CD4-positive, alpha-beta T cell (primary cell): Measurements from ENCODE around the gene MYO9A. TPM values are rescaled to one million over a fixed set of nuclear protein-coding genes. Genes with fewer than 3 reads are reported as not detected.

Experiments
- ATAC-seq: fragments of 200-7000 bp; cut with Tn5 transposase; one replicate; pipeline ENCODE4 v1.10.0; 2022; ENCODE audit warnings: mild to moderate bottlenecking; ENCODE audit not compliant: poor library complexity
- CTCF ChIA-PET: fragments of 350-600 bp; sonication (Branson Sonifier 250); formaldehyde crosslinking; loops from one replicate; lab custom pipeline; 2021; ENCODE audit warnings: antibody characterized with exemption, inconsistent platforms; lab: Charles Lee
- POLR2A ChIA-PET: fragments of 350-600 bp; sonication (Branson Sonifier 250); formaldehyde crosslinking; loops from one replicate; lab custom pipeline; 2021; ENCODE audit warnings: antibody characterized with exemption, inconsistent platforms; lab: Charles Lee
- DNase-seq, 14 experiments: peaks; one replicate each; pipeline ENCODE4 v3.0.0-alpha.2; 2013 to 2020; ENCODE audit warnings: mixed read lengths in 2 of 14
- H3K27ac ChIP-seq, 2 donors: one replicate each; pipeline versions ENCODE4 v1.5.1 to v1.7.0; 2013; ENCODE audit warnings: low read length in 2 of 2, low read depth in 1 of 2, mild to moderate bottlenecking in 1 of 2
- H3K27me3 ChIP-seq, 2 experiments: 1 replicate in 1 of 2; 2 replicates in 1 of 2; pipeline versions ENCODE4 v1.6.1 to v1.7.0; 2013; ENCODE audit warnings: low read length in 2 of 2, control low read depth in 1 of 2, mild to moderate bottlenecking in 1 of 2, moderate library complexity in 1 of 2; ENCODE audit not compliant: insufficient read depth in 2 of 2, control insufficient read depth in 1 of 2
- H3K36me3 ChIP-seq: one replicate; pipeline ENCODE4 v1.6.1; 2013; ENCODE audit warnings: low read length, control low read depth; ENCODE audit not compliant: insufficient read depth
- H3K4me1 ChIP-seq: one replicate; pipeline ENCODE4 v1.6.1; 2013; ENCODE audit warnings: low read length, control low read depth; ENCODE audit not compliant: insufficient read depth
- H3K4me3 ChIP-seq: one replicate; pipeline ENCODE4 v1.5.1; 2013; ENCODE audit warnings: mild to moderate bottlenecking, low read length, moderate library complexity
- H3K9me3 ChIP-seq, 2 experiments: 1 replicate in 1 of 2; 2 replicates in 1 of 2; pipeline versions ENCODE4 v1.6.1 to v1.7.0; 2013; ENCODE audit warnings: low read length in 2 of 2, mild to moderate bottlenecking in 2 of 2, control low read depth in 1 of 2, moderate library complexity in 1 of 2; ENCODE audit not compliant: control insufficient read depth in 1 of 2, insufficient read depth in 1 of 2
- H3K27ac Mint-ChIP-seq: one replicate; pipeline ENCODE4 v1.8.0; 2020; ENCODE audit warnings: mixed read lengths
- H3K27me3 Mint-ChIP-seq: one replicate; pipeline ENCODE4 v1.8.0; 2021; ENCODE audit warnings: mixed read lengths
- H3K36me3 Mint-ChIP-seq: one replicate; pipeline ENCODE4 v1.8.0; 2021; ENCODE audit warnings: low read depth, mixed read lengths
- H3K4me1 Mint-ChIP-seq: one replicate; pipeline ENCODE4 v1.8.0; 2021; ENCODE audit warnings: low read depth, mixed read lengths
- H3K4me3 Mint-ChIP-seq: one replicate; pipeline ENCODE4 v1.8.0; 2020; ENCODE audit warnings: mild to moderate bottlenecking, mixed read lengths
- H3K9me3 Mint-ChIP-seq: one replicate; pipeline ENCODE4 v1.8.0; 2020; ENCODE audit warnings: mixed read lengths
- intact Hi-C, 2 experiments: fragments of 100-400 bp; cut with DNase I in 1 of 2; cut with micrococcal nuclease in 1 of 2; formaldehyde crosslinking; loops; one replicate each; pipeline versions ENCODE4 v1.15.1 to v1.9.0; 2023 to 2025; cut with DNase I, micrococcal nuclease
- total RNA-seq, 174 experiments: library from RNA in 2 of 174; stranded (reverse) in 2 of 174; gene quantifications; one replicate each; pipeline ENCODE4 v1.2.3 and lab custom pipeline; 2021 to 2026
- TF ChIP-seq, protein P1 (sequence below): fragments of 200-600 bp; IDR thresholded peaks from one replicate; pipeline ENCODE4 v1.8.0; 2022; ENCODE audit warnings: antibody characterized with exemption, mild to moderate bottlenecking

The MYO9A gene
- total RNA-seq, 2 experiments from 2014 or later: 23.4 to 29.1 TPM

DNA sequence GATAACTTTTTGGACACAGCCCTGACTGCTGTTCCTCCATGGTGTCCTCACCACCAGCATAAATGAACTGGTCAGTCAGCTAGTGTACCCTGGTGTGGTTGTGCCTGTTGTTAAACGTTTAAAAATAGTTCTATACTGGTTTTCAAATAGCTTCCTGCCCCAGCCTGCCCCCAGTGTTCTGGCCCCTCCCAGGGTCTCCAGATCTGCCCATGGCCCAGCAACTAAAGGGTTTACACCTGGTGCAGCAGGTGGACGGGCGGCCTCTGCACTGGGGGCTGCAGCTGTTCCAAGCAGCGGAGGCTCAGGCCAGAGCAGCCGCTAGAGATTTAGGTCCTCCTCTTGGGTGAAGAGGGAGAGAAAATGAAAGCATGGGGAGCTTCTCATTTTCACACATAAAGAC lies 313.7 kb downstream of the MYO9A start:
- TF ChIP-seq, protein P1, sequence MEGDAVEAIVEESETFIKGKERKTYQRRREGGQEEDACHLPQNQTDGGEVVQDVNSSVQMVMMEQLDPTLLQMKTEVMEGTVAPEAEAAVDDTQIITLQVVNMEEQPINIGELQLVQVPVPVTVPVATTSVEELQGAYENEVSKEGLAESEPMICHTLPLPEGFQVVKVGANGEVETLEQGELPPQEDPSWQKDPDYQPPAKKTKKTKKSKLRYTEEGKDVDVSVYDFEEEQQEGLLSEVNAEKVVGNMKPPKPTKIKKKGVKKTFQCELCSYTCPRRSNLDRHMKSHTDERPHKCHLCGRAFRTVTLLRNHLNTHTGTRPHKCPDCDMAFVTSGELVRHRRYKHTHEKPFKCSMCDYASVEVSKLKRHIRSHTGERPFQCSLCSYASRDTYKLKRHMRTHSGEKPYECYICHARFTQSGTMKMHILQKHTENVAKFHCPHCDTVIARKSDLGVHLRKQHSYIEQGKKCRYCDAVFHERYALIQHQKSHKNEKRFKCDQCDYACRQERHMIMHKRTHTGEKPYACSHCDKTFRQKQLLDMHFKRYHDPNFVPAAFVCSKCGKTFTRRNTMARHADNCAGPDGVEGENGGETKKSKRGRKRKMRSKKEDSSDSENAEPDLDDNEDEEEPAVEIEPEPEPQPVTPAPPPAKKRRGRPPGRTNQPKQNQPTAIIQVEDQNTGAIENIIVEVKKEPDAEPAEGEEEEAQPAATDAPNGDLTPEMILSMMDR: no peak
- DNase-seq: no peak
- POLR2A ChIA-PET: no interaction called here
- Histone ChIP-seq H3K4me3 (no peak overlapping the region), H3K27ac (no peak overlapping the region), H3K9me3 (peaks cover 0 to 8% of the 10 kb centered on the region in 2 experiments), H3K36me3 (no peaks in the 10 kb centered on the region), H3K4me1 (no peaks in the 10 kb centered on the region), H3K27me3 (peaks cover 6 to 13% of the 10 kb centered on the region in 2 experiments)
- H3K27me3 Mint-ChIP-seq: peaks cover 22% of the 10 kb centered on the region
- intact Hi-C loops: loop anchor here in 1 of 2 experiments (5.0 kb wide), 1 partner anchor 62 kb away; no protein-coding TSS in a partner anchor
- CTCF ChIA-PET: no interaction called here
- no peaks in the 10 kb centered on the region for H3K36me3 Mint-ChIP-seq
- no peaks in the 10 kb centered on the region for H3K4me1 Mint-ChIP-seq
- no peak for ATAC-seq
- no peak overlapping the region for H3K27ac Mint-ChIP-seq
- no peaks in the 10 kb centered on the region for H3K9me3 Mint-ChIP-seq
- no peak overlapping the region for H3K4me3 Mint-ChIP-seq

DNA sequence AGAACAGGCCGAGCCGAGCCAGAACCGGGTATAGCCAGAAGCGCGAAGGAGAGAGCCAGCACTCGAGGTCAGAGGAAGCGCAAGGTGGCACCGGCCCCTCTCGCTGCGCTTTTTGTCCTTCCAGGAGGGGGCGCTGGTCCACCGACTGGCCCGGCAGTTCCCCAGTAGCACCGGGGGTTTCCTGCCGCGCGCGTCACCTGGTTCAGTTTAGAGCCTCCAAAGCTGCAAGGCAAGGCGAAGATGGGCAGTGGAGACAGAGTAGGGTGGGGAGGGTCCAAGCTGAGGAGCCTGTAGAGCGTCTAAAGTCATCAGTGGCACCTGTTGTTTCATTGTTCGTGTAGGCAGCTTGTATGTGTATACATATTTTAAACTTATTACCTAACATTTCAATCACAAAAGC lies 315.2 kb downstream of the MYO9A start:
- Mint-ChIP-seq H3K4me1 (no peaks in the 10 kb centered on the region), H3K36me3 (no peaks in the 10 kb centered on the region), H3K9me3 (no peaks in the 10 kb centered on the region), H3K4me3 (no peak overlapping the region), H3K27me3 (peaks cover 25% of the 10 kb centered on the region), H3K27ac (no peak overlapping the region)
- Histone ChIP-seq H3K4me3 (no peak overlapping the region), H3K27me3 (peaks cover 6 to 13% of the 10 kb centered on the region in 2 experiments), H3K4me1 (no peaks in the 10 kb centered on the region), H3K9me3 (peaks cover 0 to 8% of the 10 kb centered on the region in 2 experiments), H3K36me3 (no peaks in the 10 kb centered on the region), H3K27ac (no peak overlapping the region)
- CTCF ChIA-PET: no interaction called here
- intact Hi-C loops: loop anchor here in 1 of 2 experiments (5.0 kb wide), 1 partner anchor 60 kb away; no protein-coding TSS in a partner anchor
- TF ChIP-seq, protein P1: no peak
- peak in 3 of 14 experiments; percentile 7 to 37 (median 29) for DNase-seq
- no peak for ATAC-seq
- POLR2A ChIA-PET: no interaction called here

DNA sequence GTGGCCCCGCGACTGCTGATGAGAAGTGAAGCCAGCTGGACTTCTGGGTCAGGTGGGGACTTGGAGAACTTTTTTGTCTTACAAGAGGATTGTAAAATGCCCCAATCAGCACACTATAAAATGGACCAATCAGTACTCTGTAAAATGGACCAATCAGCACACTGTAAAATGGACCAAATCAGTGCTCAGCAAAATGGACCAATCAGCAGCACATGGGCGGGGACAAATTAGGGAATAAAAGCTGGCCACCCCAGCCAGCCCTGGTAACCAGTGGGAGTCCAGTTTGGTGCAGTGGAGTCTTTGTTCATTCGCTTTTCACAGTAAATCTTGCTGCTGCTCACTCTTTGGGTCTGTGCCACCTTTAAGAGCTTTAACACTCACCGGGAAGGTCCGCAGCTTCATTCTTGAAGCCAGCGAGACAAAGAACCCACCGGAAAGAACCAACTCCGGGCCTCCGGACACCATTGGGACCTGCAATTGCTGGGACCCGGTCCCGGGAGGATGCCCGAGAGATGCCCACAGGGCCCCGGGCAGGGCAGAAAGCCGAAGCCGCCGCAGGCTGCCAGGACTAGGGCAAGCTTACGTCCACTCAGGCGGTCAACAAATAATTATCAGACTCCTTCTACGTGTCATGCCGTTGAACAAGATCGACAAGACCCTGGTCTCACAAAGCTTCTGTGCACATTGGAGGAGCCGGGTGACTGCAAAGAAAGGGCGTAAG lies 315.9 kb downstream of the MYO9A start:
- peaks cover 0 to 8% of the 10 kb centered on the region in 2 experiments for H3K9me3 ChIP-seq

More for the DNA sequence above, 315.9 kb downstream of the MYO9A start:
- H3K9me3 Mint-ChIP-seq: no peaks in the 10 kb centered on the region
- no peak overlapping the region for H3K27ac Mint-ChIP-seq
- H3K4me3 Mint-ChIP-seq: no peak overlapping the region
- no peaks in the 10 kb centered on the region for H3K4me1 Mint-ChIP-seq
- ATAC-seq (no peak), DNase-seq (no peak)
- intact Hi-C loops: loop anchor here (1.0 to 5.0 kb wide), 2 partner anchors 58 to 60 kb away; no protein-coding TSS in a partner anchor
- peaks cover 25% of the 10 kb centered on the region for H3K27me3 Mint-ChIP-seq
- TF ChIP-seq, protein P1: no peak
- H3K36me3 Mint-ChIP-seq: no peaks in the 10 kb centered on the region
- H3K27ac ChIP-seq: no peak overlapping the region
- ChIA-PET CTCF (no interaction called here), POLR2A (no interaction called here)
- H3K36me3 ChIP-seq: no peaks in the 10 kb centered on the region
- H3K4me3 ChIP-seq: no peak overlapping the region
- no peaks in the 10 kb centered on the region for H3K4me1 ChIP-seq
- peaks cover 6 to 13% of the 10 kb centered on the region in 2 experiments for H3K27me3 ChIP-seq
